HG02970 (cell line): ENCODE data around the gene FPR1.
"Not testable (repeated sequence)": the region's sequence is repeated elsewhere in the genome, so short reads cannot be mapped to it uniquely, and the experiment has no call there.

Experiments
- ATAC-seq: cut with Tn5 transposase; IDR thresholded peaks from one replicate; pipeline ENCODE4 v1.9.1; 2021; ENCODE audit warnings: mild to moderate bottlenecking, moderate library complexity, moderate number of reproducible peaks; ENCODE audit not compliant: unreplicated experiment, low FRiP score

Gene FPR1

DNA sequence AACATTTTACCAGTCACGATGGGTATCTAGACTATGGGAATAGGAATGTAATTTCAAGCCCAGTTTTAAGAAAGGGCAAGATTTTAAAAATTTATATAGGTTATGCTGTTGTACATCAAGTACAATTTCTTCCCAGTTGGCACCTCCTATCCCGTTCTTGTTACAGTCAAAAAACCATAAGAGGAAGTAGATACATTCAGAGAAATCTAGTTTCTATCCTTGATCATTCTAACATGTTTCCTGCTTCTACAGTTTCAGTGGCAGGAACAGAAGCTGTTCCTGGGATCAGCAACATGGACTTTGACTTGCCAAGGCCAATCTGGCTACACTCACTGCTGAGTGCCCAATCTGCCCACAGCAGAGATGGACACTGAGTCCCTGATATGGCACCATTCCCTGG lies 28.6 kb upstream of the FPR1 start:
- ATAC-seq: no peak

DNA sequence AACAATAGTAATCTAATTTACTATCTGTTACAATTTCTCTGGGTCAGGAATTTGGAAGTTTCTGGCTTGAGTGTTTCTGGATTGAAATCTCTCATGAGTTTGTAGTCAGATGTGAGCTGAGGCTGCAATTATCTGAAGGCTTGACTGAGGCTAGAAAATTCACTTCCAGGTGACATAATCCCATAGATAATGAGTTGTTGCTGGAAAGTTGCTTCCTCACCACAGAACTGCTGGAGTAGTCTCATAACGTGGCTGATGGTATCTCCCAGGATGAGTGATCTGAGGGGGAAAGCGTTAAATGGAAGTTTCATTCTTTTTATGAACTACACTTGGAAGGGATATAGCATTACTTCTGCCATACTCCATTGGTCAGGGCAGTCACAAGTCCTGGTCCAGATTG lies 28.0 kb upstream of the FPR1 start:
- no peak for ATAC-seq

DNA sequence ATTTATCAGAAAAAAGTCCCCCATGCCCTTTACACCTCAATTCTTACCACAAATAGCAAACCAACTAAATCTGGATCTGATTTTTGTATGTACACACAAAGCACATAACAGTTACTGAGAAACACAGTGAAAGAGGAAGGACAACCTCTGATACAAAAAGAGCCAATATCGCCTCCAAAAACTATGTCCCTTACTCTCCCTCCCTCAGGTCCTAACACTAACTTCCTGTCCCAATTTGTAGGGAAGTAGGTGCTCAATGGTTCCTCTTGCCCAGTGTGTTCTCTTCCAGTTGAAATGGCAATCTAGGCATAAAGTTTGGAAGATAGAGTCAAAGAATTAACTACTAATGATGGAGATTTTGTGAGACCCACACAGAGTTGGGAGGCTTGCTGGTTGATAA lies 27.5 kb upstream of the FPR1 start:
- no peak for ATAC-seq

DNA sequence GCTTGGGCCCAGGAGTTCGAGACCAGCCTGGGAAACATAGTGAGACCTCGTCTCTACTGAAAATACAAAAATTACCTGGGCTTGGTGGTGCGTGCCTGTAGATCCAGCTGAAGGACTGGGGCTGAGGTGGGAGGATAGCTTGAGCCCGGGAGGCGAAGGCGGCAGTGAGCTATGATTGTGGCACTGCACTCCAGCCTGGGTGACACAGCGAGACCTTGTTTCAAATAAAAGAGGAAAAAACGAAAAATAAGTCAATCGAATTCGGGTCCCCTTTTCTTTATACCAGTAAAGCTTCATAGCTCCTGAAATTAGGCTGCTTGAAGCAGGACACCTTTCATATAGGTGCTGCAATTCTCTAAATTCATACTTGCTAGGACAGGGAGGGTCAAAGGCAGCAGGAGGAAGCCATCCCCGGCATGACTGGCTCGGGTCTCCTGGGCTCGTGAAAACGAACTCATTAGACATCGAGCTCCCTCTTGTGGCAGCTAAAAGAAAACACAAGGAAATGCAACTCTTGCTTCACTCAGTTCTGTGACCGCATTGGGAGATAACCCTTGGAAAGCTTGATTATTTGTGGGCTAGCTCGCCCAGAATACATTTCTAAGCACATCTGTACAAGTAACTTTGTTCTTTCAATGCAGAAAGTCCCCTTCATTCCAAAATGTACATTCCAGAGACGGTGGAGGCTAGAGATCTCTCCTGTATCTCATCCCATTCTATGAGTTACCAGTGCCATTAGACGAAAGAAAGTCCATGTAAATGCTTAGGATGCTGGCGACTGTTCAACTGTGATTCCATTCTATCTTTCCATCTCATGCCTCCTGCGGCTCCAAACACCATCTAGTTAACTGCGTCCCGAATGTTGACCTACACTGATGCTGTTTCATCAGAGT lies 26.1 kb upstream of the FPR1 start:
- no peak for ATAC-seq

DNA sequence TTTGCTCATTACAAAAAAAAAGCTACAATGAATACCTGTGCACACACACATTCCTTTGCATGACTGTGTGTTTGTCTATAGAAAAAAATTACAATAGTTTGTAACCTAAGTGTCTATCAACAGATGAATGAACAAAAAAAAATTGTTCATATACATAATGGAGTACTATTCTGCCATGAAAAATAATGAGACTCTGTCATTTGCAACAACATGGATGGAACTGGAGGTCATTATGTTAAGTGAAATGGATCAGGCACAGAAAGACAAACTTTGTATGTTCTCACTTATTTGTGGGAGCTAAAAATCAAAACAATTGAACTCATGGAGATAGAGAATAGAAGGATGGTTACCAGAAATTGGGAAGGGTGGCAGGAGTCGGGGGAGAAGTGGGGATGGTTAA lies 24.9 kb upstream of the FPR1 start:
- ATAC-seq: not testable (repeated sequence)

GRCh38 chr19:51772977-51773376 lies 21.3 kb upstream of the FPR1 start:
- no peak for ATAC-seq

DNA sequence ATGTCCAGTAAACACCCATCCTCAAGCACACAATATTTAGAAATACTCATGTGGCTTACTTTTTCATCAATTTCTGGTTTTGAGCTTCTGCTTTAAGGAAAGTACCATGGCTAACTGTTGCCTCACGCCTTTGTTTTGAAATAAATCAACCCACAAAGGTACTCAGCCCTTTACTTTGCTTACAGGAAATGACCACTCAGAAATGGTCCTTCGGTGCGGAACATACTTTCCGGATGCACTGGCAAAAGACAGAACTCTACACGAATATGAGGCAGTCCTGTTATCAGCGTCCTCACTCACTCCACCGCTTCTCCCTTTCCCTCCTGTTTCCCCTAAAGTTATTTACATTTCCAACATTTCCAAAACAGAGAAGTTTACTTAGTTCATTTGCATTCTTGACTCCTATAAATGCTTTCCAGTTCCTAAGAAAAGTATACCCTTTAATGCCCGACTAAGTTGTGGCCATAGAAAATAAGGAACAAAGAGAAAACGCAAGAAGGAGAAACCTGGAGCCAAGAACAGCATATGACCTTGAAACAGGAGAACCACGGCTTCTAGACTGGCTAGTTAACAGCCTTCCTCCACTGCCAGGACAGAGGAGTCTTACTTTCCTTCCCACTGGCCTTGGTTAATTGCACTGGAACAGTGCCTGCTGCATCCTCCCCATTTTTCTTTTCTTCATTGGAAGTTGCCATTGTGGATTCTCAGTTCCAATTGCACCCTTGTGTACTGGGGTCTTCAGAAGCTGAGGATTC lies 19.9 kb upstream of the FPR1 start:
- no peak for ATAC-seq

GRCh38 chr19:51766461-51766860 lies 14.8 kb upstream of the FPR1 start:
- ATAC-seq: no peak

DNA sequence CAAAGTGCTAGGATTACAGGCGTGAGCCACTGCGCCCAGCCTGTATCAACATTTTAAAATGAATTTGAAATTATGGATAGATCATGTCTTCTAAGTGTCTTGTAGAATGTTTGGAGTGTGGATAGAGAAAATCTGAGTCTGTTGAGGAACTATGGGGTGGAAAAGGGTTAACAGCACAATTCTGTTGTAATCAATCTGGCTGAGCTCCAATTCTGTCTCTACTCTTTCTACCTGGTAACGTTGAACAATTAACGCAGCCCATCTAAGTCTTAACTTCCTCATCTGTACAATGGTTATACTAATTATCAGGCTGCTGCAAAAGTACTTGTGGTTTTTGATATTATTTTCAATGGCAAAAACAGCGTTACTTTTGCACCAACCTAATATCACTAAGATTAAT lies 13.4 kb upstream of the FPR1 start:
- ATAC-seq: no peak

DNA sequence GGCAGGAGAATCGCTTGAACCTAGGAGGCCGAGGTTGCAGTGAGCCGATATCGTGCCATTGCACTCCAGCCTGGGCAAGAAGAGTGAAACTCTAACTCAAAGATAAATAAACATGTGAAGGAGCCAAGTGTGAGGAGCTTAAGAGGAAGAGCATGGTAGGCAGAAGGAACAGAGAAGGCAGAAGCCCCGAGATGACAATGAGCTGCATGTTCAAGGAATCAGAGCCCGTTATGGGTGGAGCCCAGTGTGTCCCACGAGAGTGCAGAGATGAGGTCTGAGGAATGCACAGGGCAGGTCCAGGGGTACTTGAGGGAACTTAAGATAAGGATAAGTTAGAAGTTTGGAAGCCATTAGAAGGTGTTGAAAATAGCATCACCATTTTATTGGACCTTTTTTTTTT lies 10.0 kb upstream of the FPR1 start:
- ATAC-seq: no peak

- ATAC-seq: no peak
Observed at GRCh38 chr19:51760697-51761356, 9.1 kb upstream of the FPR1 start, which contains the start of gene FPR2. Gene FPR2 (plus strand): TSS chr19:51761180. CDS start chr19:51768659, 7,479 bp downstream.

- no peak for ATAC-seq
Observed at GRCh38 chr19:51755571-51755970, 3.9 kb upstream of the FPR1 start.

GRCh38 chr19:51754770-51755169 lies 3.1 kb upstream of the FPR1 start:
- ATAC-seq: no peak

DNA sequence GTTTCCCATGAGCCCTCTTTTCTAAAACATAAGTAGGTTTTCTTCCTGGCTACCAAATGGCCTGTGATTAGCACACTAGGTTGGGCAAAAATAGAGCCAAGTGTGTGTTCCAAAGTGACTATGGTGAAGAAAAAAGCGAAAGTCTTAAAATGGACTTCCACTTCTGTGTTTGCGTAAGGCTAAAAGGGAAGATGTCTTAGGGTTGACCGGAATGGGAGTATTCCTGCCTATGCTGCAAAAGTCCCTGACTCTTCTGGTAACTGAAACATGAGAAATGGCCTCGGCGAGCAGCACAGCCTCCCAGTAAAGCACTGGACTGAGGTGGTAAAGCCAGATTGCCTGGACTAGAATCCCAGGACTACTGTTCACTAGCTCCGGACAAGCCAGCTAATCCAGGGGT lies 2.4 kb upstream of the FPR1 start:
- no peak for ATAC-seq

- ATAC-seq: no peak
Observed at GRCh38 chr19:51750400-51751094, 1.1 kb downstream of the FPR1 start.

DNA sequence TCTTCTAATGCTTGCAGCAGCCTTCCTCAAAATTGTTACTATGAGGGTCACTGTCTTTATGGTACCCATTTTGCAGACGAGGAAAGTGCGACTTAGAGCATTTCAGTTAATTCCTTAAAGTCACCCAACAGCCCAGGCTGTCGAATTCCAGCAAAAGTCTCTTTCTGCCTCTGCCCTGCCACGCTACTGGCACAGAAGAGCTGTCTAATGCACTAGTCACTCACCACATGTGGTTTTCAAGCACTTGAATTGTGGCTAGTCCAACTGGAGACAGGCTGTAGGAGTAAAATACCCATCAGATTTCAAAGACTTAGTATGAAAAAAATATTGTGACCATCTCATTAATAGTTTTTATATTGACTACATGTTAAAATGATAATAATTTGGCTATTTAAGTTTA lies 1.7 kb downstream of the FPR1 start:
- no peak for ATAC-seq

DNA sequence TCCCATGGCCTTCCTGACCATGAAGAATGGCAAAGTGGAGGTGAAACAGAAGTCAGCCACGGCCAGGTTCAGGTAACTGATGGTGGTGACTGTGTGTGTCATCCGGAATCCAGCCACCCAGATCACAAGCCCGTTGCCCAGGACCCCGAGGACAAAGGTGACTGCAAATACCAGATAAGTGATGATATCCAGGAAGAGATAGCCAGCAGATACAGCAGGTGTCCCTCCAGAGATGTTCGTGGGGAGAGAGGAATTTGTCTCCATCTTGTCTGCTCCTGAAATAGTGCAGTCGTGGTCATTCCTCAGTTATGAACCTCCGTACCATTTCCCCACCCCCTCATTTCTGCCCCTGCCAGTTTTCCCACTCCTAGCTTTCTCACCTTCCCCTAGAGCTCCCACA lies 4.9 kb downstream of the FPR1 start:
- ATAC-seq: no peak

- no peak for ATAC-seq
Observed at GRCh38 chr19:51743405-51743804, 8.3 kb downstream of the FPR1 start.

DNA sequence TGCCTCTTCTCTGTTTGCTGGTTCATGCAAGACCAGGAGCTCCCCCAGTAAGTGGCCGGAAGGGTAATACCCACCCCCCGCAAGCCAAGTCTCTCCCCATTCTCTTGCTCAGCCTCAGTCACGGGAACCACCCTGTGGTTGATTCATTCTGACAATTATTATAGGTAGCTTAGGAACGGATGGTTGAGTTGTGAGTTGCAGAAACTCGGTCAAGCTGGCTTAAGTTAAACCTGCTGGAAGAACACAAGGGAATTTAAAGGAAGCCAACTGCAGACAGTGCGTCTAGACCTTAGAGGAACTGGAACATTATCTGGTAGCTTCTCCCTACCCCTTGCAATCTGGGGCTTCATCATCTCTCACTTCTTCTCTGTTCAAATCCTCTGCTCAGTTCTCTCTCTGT lies 8.9 kb downstream of the FPR1 start:
- ATAC-seq: no peak

- ATAC-seq: no peak
Observed at GRCh38 chr19:51740356-51740755, 11.3 kb downstream of the FPR1 start.
